Activated CD8-positive, alpha-beta memory T cell treated with anti-CD3 and anti-CD28 coated beads, Interleukin-2, amount 50 U/mL, for 24 hours (primary cell): ENCODE data around the gene IFT43.

Experiments used
- DNase-seq: peaks from one replicate; pipeline ENCODE4 v3.0.0-alpha.2; 2020; ENCODE audit errors: extremely low read depth

The IFT43 gene

GRCh38 chr14:76109087-76109880 is 123.7 kb downstream of the IFT43 start:
- DNase-seq, result no peak

DNA sequence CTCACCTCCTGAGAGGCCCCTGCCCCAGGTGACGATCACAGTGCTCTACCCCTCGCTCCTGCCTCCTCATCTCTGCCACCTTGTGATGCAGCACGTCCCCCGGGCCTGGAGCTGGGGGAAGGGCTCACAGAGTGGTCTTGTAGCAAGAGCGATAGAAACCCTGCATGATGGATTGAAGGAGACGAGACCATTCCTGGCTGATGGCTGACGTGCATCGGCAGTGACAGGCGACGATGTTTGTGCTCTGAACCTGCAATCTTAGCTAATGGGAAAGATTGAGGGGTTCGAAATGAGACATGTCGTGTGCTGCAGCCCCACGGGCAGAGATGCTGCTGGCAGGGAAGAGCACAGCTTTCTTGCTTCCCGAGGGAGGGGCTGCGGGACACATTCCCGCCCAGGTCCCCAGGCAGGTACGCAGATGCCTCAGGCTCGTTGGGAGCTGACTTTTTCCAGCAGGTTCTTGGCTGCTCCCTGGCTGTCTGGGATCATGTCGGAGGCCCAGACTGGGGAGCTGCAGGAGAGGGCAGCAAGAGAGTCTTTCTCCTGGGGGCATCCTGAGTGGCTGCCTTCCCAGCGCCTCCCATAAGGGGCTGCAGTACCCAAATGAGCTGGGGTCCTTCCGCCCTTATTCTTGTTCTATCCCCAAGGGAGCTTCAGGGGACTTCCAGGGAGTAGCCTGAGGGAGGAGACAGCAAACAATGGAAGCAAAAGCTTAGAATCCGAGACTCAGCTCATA is 127.5 kb downstream of the IFT43 start:
- no peak for DNase-seq

DNA sequence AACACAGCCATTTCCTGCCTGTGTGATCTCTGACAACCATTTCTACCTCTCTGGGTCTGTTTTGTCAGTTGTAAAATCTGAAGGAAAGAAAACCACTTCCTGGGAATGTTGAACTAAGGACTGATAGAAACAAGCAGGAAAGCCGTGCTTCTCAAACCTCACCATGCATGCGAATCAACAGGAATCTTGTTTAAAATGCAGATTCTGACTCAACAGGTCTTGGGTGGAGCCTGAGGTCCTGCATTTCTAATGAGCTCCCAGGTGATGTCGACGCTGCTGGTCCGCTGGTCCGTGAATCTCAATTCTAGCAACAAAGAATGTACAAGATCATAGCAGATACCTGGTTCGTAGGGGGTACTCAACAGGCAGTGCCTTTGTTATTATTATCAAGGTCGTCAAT is 128.1 kb downstream of the IFT43 start:
- DNase-seq, result no peak

DNA sequence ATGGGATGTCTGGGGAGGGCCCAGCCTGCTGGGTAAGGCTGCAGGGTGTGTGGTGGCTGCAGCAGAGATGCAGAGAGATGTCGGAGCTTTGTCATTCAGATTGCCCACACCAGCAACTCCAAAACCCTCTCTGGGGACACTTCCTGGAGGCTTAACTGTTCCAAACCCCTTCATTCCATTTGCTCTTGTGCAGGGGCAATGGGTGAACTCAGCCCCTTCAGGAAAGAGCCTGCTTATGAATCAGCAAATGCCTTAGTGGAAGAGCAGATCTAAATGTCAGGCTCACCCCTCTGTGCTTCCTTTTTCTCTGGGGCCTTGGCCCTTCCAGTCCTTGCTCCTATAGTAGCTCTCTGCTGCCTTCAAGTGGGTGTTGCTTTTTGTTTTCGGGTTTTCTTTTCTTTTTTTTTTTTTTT is 129.5 kb downstream of the IFT43 start:
- no peak for DNase-seq

DNA sequence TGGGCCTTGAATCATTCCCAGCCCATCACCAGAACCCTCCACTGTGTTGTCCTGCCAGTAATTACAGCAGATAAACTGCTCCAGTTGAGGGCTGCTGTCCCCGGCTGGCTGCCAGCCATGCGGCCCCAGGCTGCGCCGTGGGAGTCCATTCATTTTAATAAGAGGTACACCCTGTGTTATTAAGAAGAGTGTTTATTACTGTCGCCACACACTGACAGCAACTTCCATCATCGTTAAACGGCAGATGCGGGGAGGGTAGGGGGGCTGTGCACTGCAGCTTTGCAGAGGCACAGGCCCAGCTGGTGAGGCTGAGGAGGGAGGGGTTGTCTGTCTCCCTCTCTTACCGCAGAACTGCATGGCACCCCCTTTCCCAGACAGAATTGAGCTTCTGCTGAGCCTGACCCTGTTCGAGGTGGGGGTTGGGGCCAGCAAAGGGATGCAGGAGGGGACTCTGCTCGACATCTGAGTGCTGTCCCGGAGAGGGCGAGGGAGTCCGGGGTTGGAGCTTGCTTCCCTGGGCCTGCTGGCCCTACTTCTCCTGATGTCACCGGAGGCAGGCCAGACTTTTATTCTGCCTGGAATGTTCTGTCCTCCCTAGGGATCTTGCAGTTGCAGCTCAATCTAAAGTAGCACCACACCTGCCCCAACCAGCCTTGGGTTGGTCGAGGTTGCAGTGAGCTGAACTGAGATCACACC is 132.4 kb downstream of the IFT43 start:
- DNase-seq, result no peak

GRCh38 chr14:76118594-76118993 is 133.0 kb downstream of the IFT43 start:
- no peak for DNase-seq

- DNase-seq, result no peak
Measured at GRCh38 chr14:76121089-76121748, 135.7 kb downstream of the IFT43 start.

GRCh38 chr14:76123426-76124225 is 138.1 kb downstream of the IFT43 start:
- DNase-seq, result no peak

DNA sequence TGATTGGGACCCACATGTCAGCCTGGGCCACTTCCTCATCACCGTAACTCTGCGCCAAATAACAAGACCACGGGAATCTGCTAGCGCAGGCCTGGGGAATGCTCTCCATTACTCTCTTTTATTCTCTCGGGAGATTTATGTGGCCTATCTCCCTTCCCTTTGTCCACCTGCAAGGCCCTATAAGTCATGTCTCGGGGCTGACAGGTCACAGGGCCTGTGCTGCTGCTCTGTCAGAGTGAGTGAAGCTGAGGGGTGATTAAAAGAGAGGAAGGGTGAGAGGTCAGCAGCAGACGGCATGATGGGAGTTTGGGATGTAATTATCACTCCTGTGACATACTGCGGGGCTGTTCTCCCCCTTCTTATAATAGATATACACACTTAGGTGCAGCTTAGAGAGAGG is 139.9 kb downstream of the IFT43 start:
- no peak for DNase-seq

DNA sequence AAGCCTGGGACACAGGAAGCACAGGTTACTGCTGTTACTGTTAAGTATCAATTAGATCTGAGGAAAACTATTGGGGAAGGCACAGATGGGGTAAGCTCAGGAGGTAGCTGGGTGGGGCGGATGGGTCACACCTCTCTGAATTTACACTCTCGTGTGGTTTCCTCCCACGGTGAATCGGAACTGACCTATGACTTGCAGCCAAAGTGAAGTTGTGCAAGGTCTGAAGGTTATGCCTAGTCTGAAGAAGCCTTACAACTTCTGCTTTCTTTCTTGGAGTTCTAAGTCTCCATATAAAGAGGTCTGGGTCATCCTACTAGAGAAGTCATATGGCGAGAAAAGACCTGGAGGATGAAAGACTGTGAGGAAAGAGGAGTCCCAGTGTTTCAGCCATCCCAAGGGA is 140.5 kb downstream of the IFT43 start:
- no peak for DNase-seq

- no peak for DNase-seq
Measured at GRCh38 chr14:76129851-76130576, 144.5 kb downstream of the IFT43 start.

DNA sequence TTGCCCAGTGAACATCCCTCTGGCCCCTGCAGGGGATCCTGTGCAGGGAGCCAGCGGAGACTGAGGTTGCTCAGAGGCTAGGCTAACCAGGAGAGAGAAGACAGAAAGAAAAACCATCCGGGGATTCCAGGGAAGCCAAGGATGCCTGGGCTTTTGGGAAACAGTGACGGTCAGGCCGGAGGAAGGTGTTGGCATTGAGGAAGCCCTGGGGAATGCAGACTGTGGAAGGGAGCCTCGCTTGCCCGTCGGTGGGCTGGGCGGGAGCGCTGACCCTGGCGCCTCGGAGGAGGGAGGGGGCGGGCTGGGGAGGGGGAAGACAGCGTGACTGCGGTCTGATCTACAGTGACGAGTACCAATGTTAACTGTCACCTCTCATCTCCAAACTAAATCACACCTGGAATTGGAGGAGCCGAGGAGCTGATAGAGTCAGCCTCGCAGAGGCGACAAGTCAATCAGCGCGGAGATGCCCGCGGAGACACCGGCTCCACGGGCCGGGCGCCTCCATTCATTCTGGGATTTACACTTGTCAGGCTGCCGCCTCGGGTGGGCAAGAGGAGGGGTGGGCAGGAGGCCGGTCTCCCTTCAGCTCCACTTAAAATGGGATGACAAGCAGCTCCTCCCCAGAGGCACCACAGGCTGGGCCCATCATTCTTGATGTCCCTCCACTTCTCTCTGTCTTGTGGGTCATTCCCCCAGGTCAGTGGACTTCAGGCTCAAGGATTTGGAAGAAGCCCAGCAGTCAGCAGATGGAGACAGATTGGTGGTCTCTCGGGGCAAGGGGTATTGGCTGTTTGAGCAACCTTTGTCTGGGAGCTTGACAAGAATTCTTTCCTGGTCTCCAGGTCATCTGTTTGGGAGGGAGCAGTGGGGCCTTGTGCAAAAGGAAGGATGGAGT is 145.8 kb downstream of the IFT43 start:
- DNase-seq, result no peak

GRCh38 chr14:76133103-76133502 is 147.5 kb downstream of the IFT43 start:
- no peak for DNase-seq
